ENCODE results near the gene TNRC18. TPM values are rescaled to one million over a fixed set of nuclear protein-coding genes. Genes with fewer than 3 reads are reported as not detected.

TNRC18 gene
- total and polyA plus RNA-seq, 4 donors = 33.4 to 117 (median 84.1) TPM

GRCh38 chr7:5458921-5459480, 35.4 kb upstream of the TNRC18 start:
- no peaks in the 10 kb centered on the region for H3K9me3 ChIP-seq (ENCODE audit: control insufficient read depth in 4 of 4, insufficient read depth in 3 of 4, low read length in 3 of 4)
- no peaks in the 10 kb centered on the region for H3K36me3 ChIP-seq (ENCODE audit: control insufficient read depth in 4 of 4, insufficient read depth in 4 of 4, low read length in 4 of 4)
- no peak overlapping the region for H3K27ac ChIP-seq (ENCODE audit: low read depth in 1 of 2, low read length in 1 of 2)
- H3K9ac ChIP-seq (ENCODE audit: insufficient read depth in 1 of 2, low read length in 2 of 2) = no peak overlapping the region
- ATAC-seq (ENCODE audit: insufficient read depth, low FRiP score) (no peak), DNase-seq (no peak)
- H3K4me3 ChIP-seq = no peak overlapping the region
- peaks cover 0 to 5% (median 3%) of the 10 kb centered on the region in 5 donors for H3K4me1 ChIP-seq (ENCODE audit: control insufficient read depth in 5 of 5, insufficient read depth in 5 of 5, low read length in 5 of 5)
- H3K27me3 ChIP-seq (ENCODE audit: control insufficient read depth in 3 of 3, insufficient read depth in 3 of 3, low read length in 2 of 3) = no peaks in the 10 kb centered on the region
- TF ChIP-seq CTCF (IDR thresholded peaks at IDR 0.05; ENCODE audit: control extremely low read depth, extremely low read depth) = no peak
- WGBS, 2 donors = 75 to 88% methylated on average over 9 of the region's 9 CpGs

DNA sequence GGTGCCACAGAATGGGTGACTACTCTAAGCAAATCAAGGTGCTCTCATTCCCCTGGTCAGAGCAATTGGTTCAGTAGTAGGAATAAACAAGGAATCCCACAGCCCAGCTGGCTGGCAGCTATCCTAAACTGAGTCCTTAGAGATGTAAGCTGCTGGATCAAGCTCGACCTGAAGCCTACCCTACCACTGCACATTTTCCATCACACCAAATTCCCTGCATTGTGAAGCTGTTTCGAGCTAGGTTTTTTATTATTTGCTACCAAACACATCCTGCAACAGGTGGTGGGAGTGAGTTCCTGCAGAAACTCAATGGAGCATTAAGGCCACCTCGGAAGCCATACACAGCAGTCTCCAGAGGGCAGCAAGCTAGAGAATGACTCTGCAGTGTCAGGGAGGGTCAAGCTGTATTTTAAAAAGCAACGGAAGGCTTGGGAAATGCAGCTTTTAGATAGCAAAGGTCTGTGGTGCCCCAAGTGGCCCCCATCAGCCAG, 33.7 kb upstream of the TNRC18 start:
- WGBS, 2 donors = 40 to 62% methylated on average over 4 of the region's 4 CpGs
- no peak for TF ChIP-seq CTCF (IDR thresholded peaks at IDR 0.05; ENCODE audit: control extremely low read depth, extremely low read depth)
- ATAC-seq (ENCODE audit: insufficient read depth, low FRiP score) (no peak), DNase-seq (no peak)
- peaks cover 0 to 5% (median 3%) of the 10 kb centered on the region in 5 donors for H3K4me1 ChIP-seq (ENCODE audit: control insufficient read depth in 5 of 5, insufficient read depth in 5 of 5, low read length in 5 of 5)
- H3K27me3 ChIP-seq (ENCODE audit: control insufficient read depth in 3 of 3, insufficient read depth in 3 of 3, low read length in 2 of 3) = no peaks in the 10 kb centered on the region
- peak overlapping the region in 1 of 2 donors; percentile 17 for H3K27ac ChIP-seq (ENCODE audit: low read depth in 1 of 2, low read length in 1 of 2)
- no peaks in the 10 kb centered on the region for H3K9me3 ChIP-seq (ENCODE audit: control insufficient read depth in 4 of 4, insufficient read depth in 3 of 4, low read length in 3 of 4)
- H3K36me3 ChIP-seq (ENCODE audit: control insufficient read depth in 4 of 4, insufficient read depth in 4 of 4, low read length in 4 of 4) = no peaks in the 10 kb centered on the region
- H3K4me3 ChIP-seq = no peak overlapping the region
- H3K9ac ChIP-seq (ENCODE audit: insufficient read depth in 1 of 2, low read length in 2 of 2) = no peak overlapping the region

- DNase-seq (no peak), ATAC-seq (ENCODE audit: insufficient read depth, low FRiP score) (no peak)
- no peak overlapping the region for H3K9ac ChIP-seq (ENCODE audit: insufficient read depth in 1 of 2, low read length in 2 of 2)
- H3K36me3 ChIP-seq (ENCODE audit: control insufficient read depth in 4 of 4, insufficient read depth in 4 of 4, low read length in 4 of 4) = no peaks in the 10 kb centered on the region
- peaks cover 0 to 5% (median 3%) of the 10 kb centered on the region in 5 donors for H3K4me1 ChIP-seq (ENCODE audit: control insufficient read depth in 5 of 5, insufficient read depth in 5 of 5, low read length in 5 of 5)
- H3K4me3 ChIP-seq = no peak overlapping the region
- no peak for TF ChIP-seq CTCF (IDR thresholded peaks at IDR 0.05; ENCODE audit: control extremely low read depth, extremely low read depth)
- no peak overlapping the region for H3K27ac ChIP-seq (ENCODE audit: low read depth in 1 of 2, low read length in 1 of 2)
- H3K9me3 ChIP-seq (ENCODE audit: control insufficient read depth in 4 of 4, insufficient read depth in 3 of 4, low read length in 3 of 4) = no peaks in the 10 kb centered on the region
- no peaks in the 10 kb centered on the region for H3K27me3 ChIP-seq (ENCODE audit: control insufficient read depth in 3 of 3, insufficient read depth in 3 of 3, low read length in 2 of 3)
- WGBS, 2 donors = 85 to 97% methylated on average over 4 of the region's 4 CpGs
Measured at GRCh38 chr7:5456409-5456808, 32.8 kb upstream of the TNRC18 start.

Data from lung (tissue), 12 donors.